Superior temporal gyrus (tissue), 1 donor: Measurements from ENCODE around the gene NELFB.

Experiments used
- DNase-seq: peaks from one replicate; pipeline ENCODE4 v3.0.0-alpha.2; 2016; ENCODE audit errors: extremely low spot score

NELFB gene

GRCh38 chr9:137223078-137223970, 31.8 kb upstream of the NELFB start:
- DNase-seq: peak; percentile 98

DNA sequence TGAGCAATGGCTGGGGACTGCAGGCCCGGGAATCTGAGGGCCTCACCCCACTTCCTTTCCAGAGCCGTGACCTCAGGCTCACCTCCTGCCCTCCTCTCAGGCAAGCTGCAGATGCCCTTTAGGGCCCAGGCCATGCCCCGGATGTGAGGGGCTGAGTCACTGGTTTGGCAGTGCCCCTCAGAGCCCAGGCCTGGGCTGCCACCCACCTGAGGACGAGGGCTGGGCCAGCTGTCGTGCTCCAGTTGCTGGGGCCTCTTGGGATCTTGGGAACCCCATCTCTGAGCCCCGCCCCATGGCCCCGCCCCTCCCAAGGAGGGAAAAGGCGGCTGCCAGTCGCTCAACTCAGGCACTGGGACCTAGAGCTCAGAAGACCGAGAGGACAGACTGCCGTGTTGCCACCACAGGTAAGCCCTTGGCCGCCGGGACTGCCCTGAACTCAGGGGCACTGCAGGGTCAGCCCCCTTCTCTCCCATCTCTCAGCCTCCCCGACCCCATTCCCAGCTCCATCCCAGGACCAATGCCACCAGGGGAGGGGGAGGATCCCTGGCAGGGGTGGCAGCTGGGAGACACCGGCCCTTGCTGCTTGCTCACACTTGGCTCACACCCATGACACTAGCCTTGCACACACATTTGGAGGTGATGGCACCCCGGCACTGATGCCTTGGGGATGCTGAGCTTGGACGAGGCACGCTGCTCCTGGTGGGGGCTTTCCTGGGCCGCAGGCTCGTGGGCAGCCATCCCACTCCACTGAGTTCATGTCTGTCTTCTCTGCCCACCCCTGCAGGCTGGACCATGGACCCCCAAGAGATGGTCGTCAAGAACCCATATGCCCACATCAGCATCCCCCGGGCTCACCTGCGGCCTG, 30.1 kb upstream of the NELFB start, which contains the start of gene CYSRT1:
Gene CYSRT1, plus strand, starts transcription at position 345 of the 865 bp plus-strand sequence. Its CDS starts 448 bp downstream, at position 793.
- DNase-seq: no peak

DNA sequence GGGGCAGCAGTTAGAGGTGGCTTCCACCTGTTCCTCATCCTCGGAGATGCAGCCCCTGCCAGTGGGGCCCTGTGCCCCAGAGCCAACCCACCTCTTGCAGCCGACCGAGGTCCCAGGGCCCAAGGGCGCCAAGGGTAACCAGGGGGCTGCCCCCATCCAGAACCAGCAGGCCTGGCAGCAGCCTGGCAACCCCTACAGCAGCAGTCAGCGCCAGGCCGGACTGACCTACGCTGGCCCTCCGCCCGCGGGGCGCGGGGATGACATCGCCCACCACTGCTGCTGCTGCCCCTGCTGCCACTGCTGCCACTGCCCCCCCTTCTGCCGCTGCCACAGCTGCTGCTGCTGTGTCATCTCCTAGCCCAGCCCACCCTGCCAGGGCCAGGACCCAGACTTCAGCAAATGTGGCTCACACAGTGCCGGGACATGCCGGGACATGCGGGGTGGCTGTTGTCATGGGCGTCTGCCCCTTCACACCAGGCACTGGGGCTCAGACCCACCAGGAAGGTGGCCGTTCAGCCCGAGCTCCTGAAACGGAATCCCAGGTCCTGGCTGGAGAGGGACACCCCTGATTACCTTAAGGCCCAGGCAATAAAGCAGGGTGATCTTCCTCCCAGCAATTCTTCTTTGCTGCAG, 29.3 kb upstream of the NELFB start:
- DNase-seq: no peak

GRCh38 chr9:137226338-137227053, 28.6 kb upstream of the NELFB start:
- no peak for DNase-seq

DNA sequence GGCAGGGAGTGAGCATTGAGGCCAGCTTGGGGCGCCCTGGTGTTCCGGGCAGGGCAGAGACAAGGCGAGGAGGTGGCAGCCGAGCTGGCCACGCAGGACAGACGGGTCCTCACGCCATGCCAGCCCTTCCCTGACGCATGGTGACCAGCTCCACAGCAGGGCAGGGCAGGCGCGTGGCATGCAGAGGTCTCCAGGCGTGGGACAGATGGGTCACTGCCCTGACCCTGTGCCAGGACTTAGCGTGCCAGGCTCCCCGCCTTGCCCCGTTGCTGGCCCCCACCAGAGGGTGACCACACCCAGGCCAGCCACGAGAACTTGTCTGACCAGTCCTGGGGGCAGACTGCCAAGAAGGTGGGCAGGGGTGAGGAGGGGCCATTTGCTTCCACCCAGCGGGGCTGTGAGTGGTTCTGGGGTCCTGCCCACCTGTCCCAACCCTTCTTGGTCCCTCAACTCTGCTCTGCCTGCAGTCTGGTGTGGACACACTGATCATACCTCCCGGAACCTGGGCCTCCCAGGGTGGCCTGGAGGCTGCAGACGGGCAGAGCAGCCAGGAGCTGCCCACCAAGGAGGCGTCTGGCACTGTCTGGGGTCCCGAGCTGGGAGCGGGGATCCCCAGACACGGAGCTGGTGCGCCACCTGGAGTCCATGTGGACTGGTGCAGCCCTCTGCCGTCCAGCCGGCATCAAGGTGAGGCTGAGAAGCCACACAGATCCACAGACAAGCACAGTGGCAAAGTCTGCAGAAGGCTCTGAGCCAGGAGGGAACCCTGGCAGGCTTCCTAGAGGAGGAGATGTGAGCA, 27.9 kb upstream of the NELFB start, which contains the start of gene RNF224:
Gene RNF224, plus strand, starts transcription at position 449 of the 799 bp plus-strand sequence. CDS start 834 bp downstream, outside the sequence.
- peak; percentile 72 for DNase-seq

DNA sequence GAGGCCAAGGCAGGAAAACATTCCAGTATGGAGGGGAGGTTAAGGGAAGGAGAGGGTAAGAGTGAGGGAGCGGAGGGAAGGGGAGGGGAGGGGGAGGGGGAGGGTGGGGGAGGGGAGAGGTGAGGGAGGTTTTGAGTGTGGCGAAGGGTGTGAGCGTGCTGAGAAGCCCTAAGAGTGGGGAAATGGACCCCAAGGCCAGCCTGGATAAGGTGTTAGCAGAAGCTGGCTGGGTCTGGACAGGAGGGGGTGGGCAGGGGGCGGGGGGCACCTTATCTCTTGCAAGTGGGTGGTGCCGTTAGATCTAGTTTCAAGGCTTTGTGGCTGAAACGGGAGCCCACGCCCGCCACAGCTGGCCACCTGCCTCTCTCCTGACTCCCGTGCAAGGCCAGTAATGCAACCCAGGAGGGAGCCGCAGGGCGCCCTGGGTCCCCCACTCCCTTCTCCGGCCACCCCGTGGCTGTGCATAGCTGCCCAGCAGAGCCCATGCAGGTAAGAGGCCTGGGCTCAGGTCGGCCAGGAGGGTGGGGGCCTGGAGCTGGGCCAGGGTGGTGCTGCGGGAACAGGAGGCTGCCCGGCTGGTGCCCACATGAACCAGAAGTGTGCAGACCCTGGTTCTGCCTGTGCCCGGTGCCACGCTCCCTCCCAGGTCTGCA, 27.1 kb upstream of the NELFB start:
- no peak for DNase-seq

- DNase-seq: no peak
These were observed 26.6 kb upstream of the NELFB start for GRCh38 chr9:137228506-137228967.

DNA sequence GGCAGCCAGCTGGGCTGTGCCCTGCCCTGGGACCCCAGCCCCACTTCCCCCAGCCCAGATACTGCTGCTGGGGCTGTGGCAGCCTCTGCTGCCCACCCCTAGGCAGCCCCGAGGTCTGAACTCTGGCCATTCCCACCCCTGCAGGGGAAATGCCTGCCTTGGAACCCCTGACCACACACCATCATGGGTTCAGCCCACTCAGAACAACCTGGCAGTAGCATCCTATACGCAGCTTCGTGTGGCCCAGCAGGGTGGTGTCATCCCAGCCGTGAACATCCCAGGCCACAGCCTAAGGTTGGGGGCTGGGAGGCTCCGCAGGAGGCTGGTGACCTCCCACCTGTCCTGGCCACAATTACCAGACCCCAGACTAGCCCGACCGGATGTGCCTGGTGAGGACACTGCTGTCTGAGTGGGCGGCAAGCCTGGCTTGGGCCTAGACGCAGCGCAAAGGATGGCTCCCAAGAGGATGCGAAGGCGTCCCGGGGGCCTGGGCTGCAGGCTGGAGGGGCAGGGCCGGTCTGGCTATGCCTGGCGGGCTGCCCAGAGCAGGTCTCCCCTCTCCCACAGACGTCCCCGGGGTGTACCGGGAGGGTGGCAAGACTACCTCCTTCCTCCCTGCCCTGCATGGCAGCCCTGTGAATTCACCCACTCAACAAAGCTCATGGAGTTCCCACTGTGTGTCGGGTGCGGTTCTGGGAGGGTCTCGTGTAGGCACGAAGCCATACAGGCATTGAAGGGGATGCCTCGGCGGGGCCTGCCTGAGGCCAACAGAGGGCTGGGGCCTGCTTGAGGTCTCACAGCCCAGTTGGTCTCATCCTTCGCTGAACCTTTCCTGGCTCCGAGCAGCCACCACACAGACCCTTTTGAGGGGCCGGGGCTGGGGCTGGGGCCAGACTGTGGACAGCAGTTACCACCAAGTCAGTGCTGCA, 25.9 kb upstream of the NELFB start:
- DNase-seq: no peak

GRCh38 chr9:137229903-137230704, 25.0 kb upstream of the NELFB start:
- DNase-seq: no peak

DNA sequence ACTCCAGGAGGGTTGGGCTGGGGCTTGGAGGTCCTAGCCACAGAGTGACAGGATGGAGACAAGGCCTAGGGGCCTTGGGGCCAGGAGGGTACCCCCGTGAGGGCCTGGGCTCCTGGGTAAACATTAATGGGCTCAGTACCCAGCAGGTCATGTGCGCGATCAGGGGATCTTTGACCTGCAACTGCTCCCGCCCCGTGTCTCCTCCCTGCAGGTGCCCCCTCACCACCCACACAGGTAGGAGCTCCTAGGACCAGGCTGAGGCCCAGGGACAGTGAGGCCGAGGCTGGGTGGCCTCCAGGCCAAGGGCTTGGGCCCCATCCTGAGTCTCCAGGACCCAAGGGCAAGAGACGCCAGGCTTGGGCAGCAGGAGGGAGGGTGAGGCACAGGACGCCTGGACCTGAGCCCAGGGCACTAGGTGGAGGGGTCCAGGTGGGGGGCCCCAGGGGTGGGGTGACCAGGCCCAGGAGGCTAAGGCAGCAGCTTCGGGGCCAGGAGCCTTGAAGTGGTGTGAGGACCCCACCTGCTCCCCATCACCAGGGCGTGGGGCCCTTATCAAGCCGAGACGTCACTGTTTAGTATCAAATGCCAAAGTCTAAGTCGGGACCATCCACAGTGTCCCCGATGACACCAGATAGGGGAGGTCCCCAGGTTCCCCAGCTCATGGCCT, 24.3 kb upstream of the NELFB start, which contains the start of gene SLC34A3:
Gene SLC34A3, plus strand, starts transcription at position 197 of the 667 bp plus-strand sequence. CDS start 802 bp downstream, outside the sequence.
- DNase-seq: no peak

GRCh38 chr9:137231372-137232039, 23.6 kb upstream of the NELFB start:
- no peak for DNase-seq

GRCh38 chr9:137232101-137232500, 23.0 kb upstream of the NELFB start:
- DNase-seq: no peak

- no peak for DNase-seq
These were observed 22.6 kb upstream of the NELFB start for GRCh38 chr9:137232510-137232909.

GRCh38 chr9:137233143-137233980, 21.8 kb upstream of the NELFB start:
- no peak for DNase-seq

DNA sequence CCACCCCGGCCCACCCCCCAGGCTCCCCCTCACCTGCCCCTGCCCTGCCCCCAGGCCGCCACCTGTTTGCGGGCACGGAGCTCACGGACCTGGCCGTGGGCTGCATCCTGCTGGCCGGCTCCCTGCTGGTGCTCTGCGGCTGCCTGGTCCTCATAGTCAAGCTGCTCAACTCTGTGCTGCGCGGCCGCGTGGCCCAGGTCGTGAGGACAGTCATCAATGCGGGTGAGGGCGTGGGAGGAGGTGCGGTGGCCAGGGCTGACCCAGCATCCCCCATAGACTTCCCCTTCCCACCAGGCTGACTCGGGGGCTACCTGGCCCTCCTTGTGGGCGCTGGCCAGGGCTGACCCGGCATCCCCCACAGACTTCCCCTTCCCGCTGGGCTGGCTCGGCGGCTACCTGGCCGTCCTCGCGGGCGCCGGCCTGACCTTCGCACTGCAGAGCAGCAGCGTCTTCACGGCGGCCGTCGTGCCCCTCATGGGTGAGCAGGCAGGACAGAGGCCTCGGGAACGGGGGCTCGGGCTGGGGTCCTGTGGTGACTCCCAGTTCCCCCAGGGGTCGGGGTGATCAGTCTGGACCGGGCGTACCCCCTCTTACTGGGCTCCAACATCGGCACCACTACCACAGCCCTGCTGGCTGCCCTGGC, 21.0 kb upstream of the NELFB start:
- no peak for DNase-seq
